K562 (cell line): ENCODE data around the gene PNMT. TPM values are rescaled to one million over a fixed set of nuclear protein-coding genes. Genes with fewer than 3 reads are reported as not detected.
A peak's percentile ranks its signal among the peaks of the same experiment; 100 is the strongest.

Source experiments
- ARHGAP35 ChIP-seq: fragments of 450-650 bp; IDR thresholded peaks from 2 replicates; pipeline ENCODE4 v1.6.1; 2018; ENCODE audit not compliant: partially characterized antibody
- BCOR ChIP-seq: fragments of 450-650 bp; IDR thresholded peaks from 2 replicates; pipeline ENCODE4 v1.6.1; 2016
- C11orf30 ChIP-seq: fragments of 450-650 bp; IDR thresholded peaks from 2 replicates; pipeline ENCODE4 v1.6.1; 2016; ENCODE audit warnings: low read depth, mild to moderate bottlenecking
- CHD4 ChIP-seq: fragments of 200-600 bp; sonication (generic); IDR thresholded peaks from 3 replicates; pipeline ENCODE4 v1.6.1; 2012; ENCODE audit warnings: low read depth, mild to moderate bottlenecking, mixed read lengths, low read length, inconsistent platforms; ENCODE audit not compliant: insufficient read depth, insufficient replicate concordance, poor library complexity, severe bottlenecking
- E2F6 ChIP-seq, 2 experiments: IDR thresholded peaks; 2 replicates each; pipeline ENCODE4 v1.6.1; 2011; ENCODE audit warnings: borderline replicate concordance in 1 of 2, control low read depth in 1 of 2, low read depth in 1 of 2, low read length in 1 of 2, mild to moderate bottlenecking in 1 of 2, mixed read lengths in 1 of 2, moderate library complexity in 1 of 2; ENCODE audit not compliant: insufficient read depth in 1 of 2, insufficient read length in 1 of 2, poor library complexity in 1 of 2, severe bottlenecking in 1 of 2; ENCODE audit errors: extremely low read depth in 1 of 2
- FOXP1 ChIP-seq: sonication (generic); formaldehyde crosslinking; IDR thresholded peaks from 2 replicates; pipeline ENCODE4 v1.8.0; 2022; ENCODE audit warnings: mild to moderate bottlenecking, missing genetic modification reagents
- HDAC1 ChIP-seq, 2 experiments: fragments of 450-650 bp; IDR thresholded peaks; 2 replicates each; pipeline ENCODE4 v1.6.1; 2016 to 2017; ENCODE audit warnings: inconsistent platforms in 1 of 2, mild to moderate bottlenecking in 1 of 2, moderate library complexity in 1 of 2
- KLF1 ChIP-seq: fragments of 450-650 bp; IDR thresholded peaks from 2 replicates; pipeline ENCODE4 v1.6.1; 2016; ENCODE audit warnings: missing genetic modification characterization, missing compliant biosample characterization
- NFIC ChIP-seq: fragments of 450-650 bp; IDR thresholded peaks from 2 replicates; pipeline ENCODE4 v1.6.1; 2017; ENCODE audit warnings: mild to moderate bottlenecking, inconsistent platforms
- PML ChIP-seq: IDR thresholded peaks from 2 replicates; pipeline ENCODE4 v1.6.1; 2012; ENCODE audit warnings: low read length, inconsistent platforms
- RBM25 ChIP-seq: fragments of 200-400 bp; formaldehyde crosslinking; IDR thresholded peaks from 2 replicates; pipeline ENCODE4 v1.6.1; 2018; ENCODE audit warnings: low read length, low read depth, moderate library complexity; ENCODE audit not compliant: severe bottlenecking
- RCOR1 ChIP-seq, 2 experiments: IDR thresholded peaks; 2 replicates each; pipeline ENCODE4 v1.6.1; 2012; ENCODE audit warnings: low read depth in 2 of 2, low read length in 2 of 2, borderline replicate concordance in 1 of 2, improper control_type of control experiment in 1 of 2
- SMARCA5 ChIP-seq: fragments of 450-650 bp; IDR thresholded peaks from 2 replicates; pipeline ENCODE4 v1.6.1; 2016
- SOX6 ChIP-seq: fragments of 450-650 bp; IDR thresholded peaks from 2 replicates; pipeline ENCODE4 v1.6.1; 2014; ENCODE audit warnings: mild to moderate bottlenecking
- STAT5A ChIP-seq: IDR thresholded peaks from 2 replicates; pipeline ENCODE4 v1.6.1; 2012; ENCODE audit warnings: low read length, inconsistent platforms, borderline replicate concordance
- ZBTB7A ChIP-seq: IDR thresholded peaks from 2 replicates; pipeline ENCODE4 v1.6.1; 2011; ENCODE audit warnings: low read depth, mild to moderate bottlenecking, low read length, moderate library complexity, borderline replicate concordance; ENCODE audit not compliant: control insufficient read depth
- ZBTB8A ChIP-seq: fragments of 450-650 bp; IDR thresholded peaks from 2 replicates; pipeline ENCODE4 v1.6.1; 2018; ENCODE audit warnings: mild to moderate bottlenecking, moderate library complexity; ENCODE audit not compliant: partially characterized antibody
- ZNF239 ChIP-seq: fragments of 250-450 bp; sonication (Bioruptor Pico); IDR thresholded peaks from 2 replicates; pipeline ENCODE4 v1.4.0; 2020; ENCODE audit warnings: mild to moderate bottlenecking
- polyA plus RNA-seq, 8 experiments: library from polyadenylated mRNA; depleted of rRNA in 4 of 8; stranded (reverse) in 5 of 8; unstranded in 3 of 8; fragments of >200 nt; fragmentation: Nextera tagmentation in 2 of 8; fragmentation: Illumina TruSeq in 1 of 8; extraction: Ambion mirVana in 2 of 8; extraction: Trizol in 1 of 8; gene quantifications; 2 replicates each; pipeline versions ENCODE4 v1.2.1 to v1.2.3, GENCODE V29; 2011 to 2014; ENCODE audit warnings: inconsistent platforms in 1 of 8, missing spikeins in 1 of 8
- total RNA-seq, 7 experiments: library from RNA; depleted of rRNA in 6 of 7; stranded (reverse); fragments of >200 nt in 6 of 7; fragmentation: Illumina TruSeq in 2 of 7; extraction: Trizol in 2 of 7; gene quantifications; 2 replicates each; pipeline versions ENCODE4 v1.2.1 to v1.2.3, GENCODE V29; 2011 to 2021; ENCODE audit warnings: low replicate concordance in 1 of 7
- TF ChIP-seq, protein P1 (sequence below): fragments of 450-650 bp; conservative IDR thresholded peaks from 2 replicates; pipeline ENCODE4 v1.6.1; 2016; ENCODE audit warnings: missing genetic modification characterization, low read depth, mild to moderate bottlenecking, missing compliant biosample characterization, moderate library complexity
- TF ChIP-seq, protein P2 (sequence below): fragments of 250-450 bp; sonication (Bioruptor Pico); IDR thresholded peaks from 2 replicates; pipeline ENCODE4 v1.4.0; 2020

PNMT gene
- total and polyA plus RNA-seq, 9 of the 15 experiments (the other 6 are each of a cell fraction or from before 2014, with no cell fraction given) = 0.55 to 18.1 (median 5.8) TPM

- TF ChIP-seq E2F6 (IDR thresholded peaks at IDR 0.05; ENCODE audit: borderline replicate concordance in 1 of 2, extremely low read depth in 1 of 2, insufficient read depth in 1 of 2, insufficient read length in 1 of 2, low read depth in 1 of 2, low read length in 1 of 2, poor library complexity in 1 of 2, severe bottlenecking in 1 of 2) (no peak), SMARCA5 (peak; percentile 77; the same call in 1 of the 2 replicates), HDAC1 (IDR thresholded peaks at IDR 0.05) (peak in 1 of 2 experiments; percentile 53; a peak in 1 of 4 replicates), KLF1 (tag) (no peak), PML (no peak), NFIC (peak; percentile 91), C11orf30 (no peak), RCOR1 (IDR thresholded peaks at IDR 0.05; ENCODE audit: borderline replicate concordance in 1 of 2, low read depth in 2 of 2, low read length in 2 of 2) (peak; percentile 45 to 88; a peak in 2 of 4 replicates), ZBTB7A (peak; percentile 30; the same call in 1 of the 2 replicates), ARHGAP35 (no peak), CHD4 (peak; percentile 98), ZNF239 (CRISPR knock-in tag) (no peak), FOXP1 (no peak), SOX6 (no peak), BCOR (peak; percentile 98), RBM25 (peak; percentile 93), ZBTB8A (no peak), STAT5A (no peak)
- TF ChIP-seq, protein P1, sequence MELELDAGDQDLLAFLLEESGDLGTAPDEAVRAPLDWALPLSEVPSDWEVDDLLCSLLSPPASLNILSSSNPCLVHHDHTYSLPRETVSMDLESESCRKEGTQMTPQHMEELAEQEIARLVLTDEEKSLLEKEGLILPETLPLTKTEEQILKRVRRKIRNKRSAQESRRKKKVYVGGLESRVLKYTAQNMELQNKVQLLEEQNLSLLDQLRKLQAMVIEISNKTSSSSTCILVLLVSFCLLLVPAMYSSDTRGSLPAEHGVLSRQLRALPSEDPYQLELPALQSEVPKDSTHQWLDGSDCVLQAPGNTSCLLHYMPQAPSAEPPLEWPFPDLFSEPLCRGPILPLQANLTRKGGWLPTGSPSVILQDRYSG (tag) = no peak
- TF ChIP-seq, protein P2, sequence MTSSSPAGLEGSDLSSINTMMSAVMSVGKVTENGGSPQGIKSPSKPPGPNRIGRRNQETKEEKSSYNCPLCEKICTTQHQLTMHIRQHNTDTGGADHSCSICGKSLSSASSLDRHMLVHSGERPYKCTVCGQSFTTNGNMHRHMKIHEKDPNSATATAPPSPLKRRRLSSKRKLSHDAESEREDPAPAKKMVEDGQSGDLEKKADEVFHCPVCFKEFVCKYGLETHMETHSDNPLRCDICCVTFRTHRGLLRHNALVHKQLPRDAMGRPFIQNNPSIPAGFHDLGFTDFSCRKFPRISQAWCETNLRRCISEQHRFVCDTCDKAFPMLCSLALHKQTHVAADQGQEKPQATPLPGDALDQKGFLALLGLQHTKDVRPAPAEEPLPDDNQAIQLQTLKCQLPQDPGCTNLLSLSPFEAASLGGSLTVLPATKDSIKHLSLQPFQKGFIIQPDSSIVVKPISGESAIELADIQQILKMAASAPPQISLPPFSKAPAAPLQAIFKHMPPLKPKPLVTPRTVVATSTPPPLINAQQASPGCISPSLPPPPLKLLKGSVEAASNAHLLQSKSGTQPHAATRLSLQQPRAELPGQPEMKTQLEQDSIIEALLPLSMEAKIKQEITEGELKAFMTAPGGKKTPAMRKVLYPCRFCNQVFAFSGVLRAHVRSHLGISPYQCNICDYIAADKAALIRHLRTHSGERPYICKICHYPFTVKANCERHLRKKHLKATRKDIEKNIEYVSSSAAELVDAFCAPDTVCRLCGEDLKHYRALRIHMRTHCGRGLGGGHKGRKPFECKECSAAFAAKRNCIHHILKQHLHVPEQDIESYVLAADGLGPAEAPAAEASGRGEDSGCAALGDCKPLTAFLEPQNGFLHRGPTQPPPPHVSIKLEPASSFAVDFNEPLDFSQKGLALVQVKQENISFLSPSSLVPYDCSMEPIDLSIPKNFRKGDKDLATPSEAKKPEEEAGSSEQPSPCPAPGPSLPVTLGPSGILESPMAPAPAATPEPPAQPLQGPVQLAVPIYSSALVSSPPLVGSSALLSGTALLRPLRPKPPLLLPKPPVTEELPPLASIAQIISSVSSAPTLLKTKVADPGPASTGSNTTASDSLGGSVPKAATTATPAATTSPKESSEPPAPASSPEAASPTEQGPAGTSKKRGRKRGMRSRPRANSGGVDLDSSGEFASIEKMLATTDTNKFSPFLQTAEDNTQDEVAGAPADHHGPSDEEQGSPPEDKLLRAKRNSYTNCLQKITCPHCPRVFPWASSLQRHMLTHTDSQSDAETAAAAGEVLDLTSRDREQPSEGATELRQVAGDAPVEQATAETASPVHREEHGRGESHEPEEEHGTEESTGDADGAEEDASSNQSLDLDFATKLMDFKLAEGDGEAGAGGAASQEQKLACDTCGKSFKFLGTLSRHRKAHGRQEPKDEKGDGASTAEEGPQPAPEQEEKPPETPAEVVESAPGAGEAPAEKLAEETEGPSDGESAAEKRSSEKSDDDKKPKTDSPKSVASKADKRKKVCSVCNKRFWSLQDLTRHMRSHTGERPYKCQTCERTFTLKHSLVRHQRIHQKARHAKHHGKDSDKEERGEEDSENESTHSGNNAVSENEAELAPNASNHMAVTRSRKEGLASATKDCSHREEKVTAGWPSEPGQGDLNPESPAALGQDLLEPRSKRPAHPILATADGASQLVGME (CRISPR knock-in tag) = no peak
These were observed 8.1 kb downstream of the PNMT start (continued) for GRCh38 chr17:39676198-39676819.
